Parathyroid adenoma (tissue), 2 donors: Measurements from ENCODE around the gene GRK1.

ENCODE experiments used
- H2AFZ ChIP-seq: fragments of 300-600 bp; sonication (generic); one replicate; pipeline ENCODE4 v1.7.0; 2017; ENCODE audit warnings: antibody characterized with exemption, mild to moderate bottlenecking
- H3K27ac ChIP-seq: fragments of 300-600 bp; sonication (generic); one replicate; pipeline ENCODE4 v1.7.0; 2017
- H3K27me3 ChIP-seq: fragments of 300-600 bp; sonication (generic); one replicate; pipeline ENCODE4 v1.7.0; 2017; ENCODE audit warnings: low read length; ENCODE audit not compliant: control insufficient read depth, insufficient read depth
- H3K36me3 ChIP-seq: fragments of 300-600 bp; sonication (generic); one replicate; pipeline ENCODE4 v1.7.0; 2017; ENCODE audit warnings: low read length; ENCODE audit not compliant: control insufficient read depth, insufficient read depth
- H3K4me1 ChIP-seq: fragments of 300-600 bp; sonication (generic); one replicate; pipeline ENCODE4 v1.7.0; 2017; ENCODE audit warnings: control low read depth
- H3K4me2 ChIP-seq: fragments of 300-600 bp; sonication (generic); one replicate; pipeline ENCODE4 v1.7.0; 2017; ENCODE audit warnings: low read length
- H3K4me3 ChIP-seq: fragments of 300-600 bp; sonication (generic); one replicate; pipeline ENCODE4 v1.7.0; 2017; ENCODE audit warnings: low read depth, low read length
- H3K79me2 ChIP-seq: fragments of 300-600 bp; sonication (generic); one replicate; pipeline ENCODE4 v1.7.0; 2017; ENCODE audit warnings: control low read depth
- H3K9ac ChIP-seq: fragments of 300-600 bp; sonication (generic); one replicate; pipeline ENCODE4 v1.7.0; 2017; ENCODE audit warnings: mild to moderate bottlenecking
- H3K9me3 ChIP-seq: fragments of 300-600 bp; sonication (generic); one replicate; pipeline ENCODE4 v1.7.0; 2017; ENCODE audit warnings: low read length; ENCODE audit not compliant: control insufficient read depth
- TF ChIP-seq, protein P1 (sequence below): fragments of 300-600 bp; sonication (generic); IDR thresholded peaks from one replicate; pipeline ENCODE4 v1.7.0; 2017; ENCODE audit warnings: antibody characterized with exemption, mild to moderate bottlenecking
- donor health status: primary hyperparathyroidism.

GRK1 gene

GRCh38 chr13:113657851-113658741 lies 8.9 kb upstream of the GRK1 start, which contains the start of gene ATP4B:
TSS of gene ATP4B (minus strand) at chr13:113658198. CDS start at chr13:113658144, 54 bp downstream.
- Histone ChIP-seq H3K27ac (no peak within 1 kb of the TSS), H3K9ac (no peak within 1 kb of the TSS), H3K79me2 (no peaks in the 10 kb centered on the region), H2AFZ (no peak within 1 kb of the TSS), H3K36me3 (no peaks in the 10 kb centered on the region), H3K4me3 (no peak within 1 kb of the TSS), H3K27me3 (no peaks in the 10 kb centered on the region), H3K9me3 (no peaks in the 10 kb centered on the region), H3K4me2 (no peak within 1 kb of the TSS), H3K4me1 (peaks cover 9% of the 10 kb centered on the region)
- TF ChIP-seq, protein P1, sequence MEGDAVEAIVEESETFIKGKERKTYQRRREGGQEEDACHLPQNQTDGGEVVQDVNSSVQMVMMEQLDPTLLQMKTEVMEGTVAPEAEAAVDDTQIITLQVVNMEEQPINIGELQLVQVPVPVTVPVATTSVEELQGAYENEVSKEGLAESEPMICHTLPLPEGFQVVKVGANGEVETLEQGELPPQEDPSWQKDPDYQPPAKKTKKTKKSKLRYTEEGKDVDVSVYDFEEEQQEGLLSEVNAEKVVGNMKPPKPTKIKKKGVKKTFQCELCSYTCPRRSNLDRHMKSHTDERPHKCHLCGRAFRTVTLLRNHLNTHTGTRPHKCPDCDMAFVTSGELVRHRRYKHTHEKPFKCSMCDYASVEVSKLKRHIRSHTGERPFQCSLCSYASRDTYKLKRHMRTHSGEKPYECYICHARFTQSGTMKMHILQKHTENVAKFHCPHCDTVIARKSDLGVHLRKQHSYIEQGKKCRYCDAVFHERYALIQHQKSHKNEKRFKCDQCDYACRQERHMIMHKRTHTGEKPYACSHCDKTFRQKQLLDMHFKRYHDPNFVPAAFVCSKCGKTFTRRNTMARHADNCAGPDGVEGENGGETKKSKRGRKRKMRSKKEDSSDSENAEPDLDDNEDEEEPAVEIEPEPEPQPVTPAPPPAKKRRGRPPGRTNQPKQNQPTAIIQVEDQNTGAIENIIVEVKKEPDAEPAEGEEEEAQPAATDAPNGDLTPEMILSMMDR: no peak

DNA sequence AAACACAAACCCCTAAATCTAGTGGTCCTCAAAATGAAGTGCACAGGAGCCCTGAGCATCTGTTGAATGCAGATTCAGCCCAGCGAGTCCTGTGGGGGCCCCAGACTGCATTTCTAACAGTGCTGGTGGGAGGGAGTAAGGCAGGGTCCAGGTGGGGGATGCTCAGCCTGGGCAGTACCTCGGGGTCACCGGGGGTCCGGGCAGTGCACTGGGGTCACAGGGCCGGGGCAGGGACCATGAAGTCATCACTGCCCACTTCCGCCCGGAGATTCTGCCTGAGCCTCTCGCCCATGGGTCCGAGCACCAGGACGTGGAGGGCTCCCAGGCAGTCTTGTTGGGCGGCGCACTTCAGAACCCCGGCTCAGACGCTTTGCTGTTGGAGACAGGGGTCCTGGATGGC lies 8.2 kb upstream of the GRK1 start:
- Histone ChIP-seq H3K4me3 (no peak overlapping the region), H3K27ac (no peak overlapping the region), H3K4me1 (peaks cover 9% of the 10 kb centered on the region), H2AFZ (no peak overlapping the region), H3K9ac (no peak overlapping the region), H3K4me2 (no peak overlapping the region), H3K9me3 (no peaks in the 10 kb centered on the region), H3K36me3 (no peaks in the 10 kb centered on the region), H3K79me2 (no peaks in the 10 kb centered on the region), H3K27me3 (no peaks in the 10 kb centered on the region)
- TF ChIP-seq, protein P1: no peak

DNA sequence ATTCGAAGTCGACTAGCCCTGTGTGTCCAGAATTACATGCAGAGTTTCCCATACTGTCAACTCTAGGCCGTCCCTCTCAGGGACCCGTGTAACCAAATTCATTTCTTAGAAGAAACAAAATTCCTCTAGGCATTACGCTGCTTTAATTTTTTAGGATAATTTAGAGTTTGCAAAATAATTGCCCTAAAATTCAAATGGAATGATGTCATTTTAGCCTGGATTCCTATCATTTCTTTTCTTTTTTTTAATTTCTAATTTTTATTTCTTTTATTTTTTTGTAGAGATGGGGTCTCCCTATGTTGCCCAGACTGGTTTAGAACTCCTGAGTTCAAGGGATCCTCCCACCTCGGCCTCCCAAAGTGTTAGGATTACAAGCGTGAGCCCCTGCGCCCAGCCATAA lies 7.7 kb upstream of the GRK1 start:
- Histone ChIP-seq H3K4me1 (peaks cover 9% of the 10 kb centered on the region), H3K9me3 (no peaks in the 10 kb centered on the region), H2AFZ (no peak overlapping the region), H3K27ac (no peak overlapping the region), H3K4me2 (no peak overlapping the region), H3K27me3 (no peaks in the 10 kb centered on the region), H3K9ac (no peak overlapping the region), H3K4me3 (no peak overlapping the region), H3K36me3 (no peaks in the 10 kb centered on the region), H3K79me2 (no peaks in the 10 kb centered on the region)
- TF ChIP-seq, protein P1: no peak

DNA sequence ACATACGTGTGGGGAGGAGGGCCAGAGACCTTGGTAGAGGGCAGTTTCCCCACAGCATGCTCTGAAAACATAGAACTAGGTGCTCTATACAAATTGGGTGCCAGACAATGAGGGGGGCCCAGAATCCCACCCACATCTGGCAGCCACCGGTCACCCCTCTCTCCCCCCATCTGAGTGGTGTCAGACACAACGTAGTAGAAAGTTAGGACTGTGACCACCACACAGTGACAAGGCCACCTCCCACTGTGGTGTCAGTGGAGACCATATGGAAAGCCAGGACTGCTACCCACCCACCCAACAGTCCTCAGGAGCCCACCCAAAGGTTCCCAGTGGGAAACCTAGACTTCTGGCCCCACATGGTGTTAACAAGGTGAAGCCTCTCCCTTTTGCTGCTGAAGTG lies 7.0 kb upstream of the GRK1 start:
- TF ChIP-seq, protein P1: no peak

More for the DNA sequence above, 7.0 kb upstream of the GRK1 start:
- Histone ChIP-seq H3K36me3 (no peaks in the 10 kb centered on the region), H3K9ac (no peak overlapping the region), H2AFZ (no peak overlapping the region), H3K9me3 (no peaks in the 10 kb centered on the region), H3K4me1 (peaks cover 8% of the 10 kb centered on the region), H3K4me3 (no peak overlapping the region), H3K79me2 (no peaks in the 10 kb centered on the region), H3K27ac (no peak overlapping the region), H3K4me2 (no peak overlapping the region), H3K27me3 (no peaks in the 10 kb centered on the region)
